CD4-positive, alpha-beta T cell treated with Interleukin-21 for 1 hour (primary cell): Measurements from ENCODE around the gene CPLX3.
A peak's percentile ranks its signal among the peaks of the same experiment; 100 is the strongest.

ENCODE experiments used
- DNase-seq: peaks from one replicate; pipeline ENCODE4 v3.0.0-alpha.2; 2020

CPLX3 gene

GRCh38 chr15:74830868-74831267 lies 4.4 kb downstream of the CPLX3 start:
- no peak for DNase-seq

- no peak for DNase-seq
Measured at GRCh38 chr15:74831813-74832495, 5.5 kb downstream of the CPLX3 start.

GRCh38 chr15:74832826-74833225 lies 6.4 kb downstream of the CPLX3 start:
- no peak for DNase-seq

DNA sequence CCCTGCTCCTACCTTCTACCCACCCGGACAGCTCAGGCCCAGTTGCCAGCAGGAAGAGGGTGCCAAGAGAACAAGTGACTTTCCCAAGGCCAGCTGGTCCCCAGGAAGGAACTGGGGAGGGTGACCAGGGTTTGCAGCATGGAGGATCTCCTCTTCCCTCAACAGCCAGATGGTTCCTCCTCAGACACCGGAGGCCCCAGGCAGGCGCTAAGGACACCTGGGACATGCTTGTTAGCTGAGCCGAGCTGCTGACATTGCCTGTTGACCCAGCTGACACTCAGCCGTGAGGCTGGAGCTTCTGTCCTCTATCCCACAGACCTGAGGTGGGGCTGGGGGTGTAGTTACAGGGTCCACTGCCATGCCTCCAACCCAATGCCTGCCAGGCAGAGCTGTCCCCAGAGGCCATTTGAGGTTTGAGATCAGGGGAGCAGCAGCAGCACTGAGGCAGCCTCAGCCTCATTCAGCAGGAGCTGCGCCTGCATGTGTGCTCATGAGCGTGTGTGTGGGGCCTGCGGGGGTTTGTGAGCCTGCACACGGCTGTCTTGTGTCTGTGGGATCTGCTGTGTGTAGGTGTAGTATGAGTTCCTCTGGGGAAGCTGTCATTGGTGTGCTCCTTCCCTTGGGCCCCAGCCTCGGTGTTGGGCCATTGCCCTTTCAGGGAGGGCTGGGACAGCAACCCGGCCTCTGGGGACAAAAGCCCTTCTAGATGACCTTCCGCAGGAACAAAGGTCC lies 7.1 kb downstream of the CPLX3 start:
- DNase-seq = no peak

DNA sequence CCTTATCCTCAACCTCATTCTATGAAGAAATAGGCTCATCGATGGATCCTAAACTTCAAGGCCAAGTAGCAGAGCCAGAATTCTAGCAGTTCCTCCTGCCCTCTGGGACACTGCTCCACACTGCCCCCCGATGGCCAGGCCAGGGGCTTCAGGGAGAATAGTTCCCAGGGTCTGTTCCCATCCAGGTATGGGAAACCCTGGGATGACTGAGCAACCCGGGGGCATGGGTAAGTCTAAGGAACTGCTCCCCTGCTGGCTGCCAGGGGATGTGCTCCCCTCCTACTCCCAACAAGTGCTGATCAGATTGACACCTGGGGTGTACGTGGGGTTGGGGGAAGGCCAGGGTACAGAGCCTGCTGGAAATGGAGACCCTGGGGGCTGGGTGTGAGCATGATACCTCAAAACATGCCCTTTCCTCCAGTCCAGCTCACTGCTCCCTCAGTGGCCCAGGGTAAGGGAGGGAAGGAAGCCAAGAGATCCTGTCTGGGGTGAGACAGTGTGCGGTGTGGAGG lies 8.9 kb downstream of the CPLX3 start:
- DNase-seq = peak; percentile 50

DNA sequence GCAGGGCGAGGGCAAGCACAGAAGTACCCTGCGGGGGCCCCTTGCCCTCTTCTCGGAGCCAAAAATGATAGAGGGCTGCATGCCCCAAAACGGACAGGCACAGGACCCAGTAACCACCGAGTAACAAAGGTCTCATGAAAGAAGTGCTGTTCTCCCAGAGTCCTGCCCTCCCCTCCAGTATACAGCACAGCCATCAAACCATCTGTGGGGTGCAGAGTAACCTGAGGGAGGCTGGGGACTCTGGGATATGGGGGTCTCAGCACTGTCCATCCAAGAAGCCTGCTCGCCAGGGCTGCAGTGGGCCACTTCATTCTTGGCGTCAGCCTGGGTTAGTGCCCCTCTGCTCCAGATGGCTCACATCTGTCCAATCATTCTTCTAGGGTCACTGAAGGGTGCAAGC lies 10.4 kb downstream of the CPLX3 start:
- no peak for DNase-seq

- no peak for DNase-seq
Measured at GRCh38 chr15:74837482-74838136, 11.2 kb downstream of the CPLX3 start.

DNA sequence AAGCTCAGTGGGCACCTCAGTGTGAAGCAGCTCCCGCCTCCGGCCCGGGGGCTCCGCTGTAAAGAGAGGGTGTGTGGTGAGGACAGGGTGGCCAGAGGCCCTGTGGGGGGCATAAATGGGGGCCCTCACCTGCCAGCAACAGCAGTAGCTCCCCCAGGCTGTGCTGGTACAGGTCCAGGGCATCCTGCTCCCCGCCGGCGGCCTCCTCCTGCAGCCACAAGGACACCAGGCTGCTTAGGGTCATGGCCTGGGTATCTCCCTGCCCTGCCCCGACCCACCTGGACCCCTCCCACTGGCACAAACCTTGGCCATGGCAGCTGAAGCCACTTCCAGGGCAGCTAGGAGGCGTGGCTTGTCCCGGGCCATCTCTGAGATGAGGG lies 11.7 kb downstream of the CPLX3 start:
- no peak for DNase-seq

DNA sequence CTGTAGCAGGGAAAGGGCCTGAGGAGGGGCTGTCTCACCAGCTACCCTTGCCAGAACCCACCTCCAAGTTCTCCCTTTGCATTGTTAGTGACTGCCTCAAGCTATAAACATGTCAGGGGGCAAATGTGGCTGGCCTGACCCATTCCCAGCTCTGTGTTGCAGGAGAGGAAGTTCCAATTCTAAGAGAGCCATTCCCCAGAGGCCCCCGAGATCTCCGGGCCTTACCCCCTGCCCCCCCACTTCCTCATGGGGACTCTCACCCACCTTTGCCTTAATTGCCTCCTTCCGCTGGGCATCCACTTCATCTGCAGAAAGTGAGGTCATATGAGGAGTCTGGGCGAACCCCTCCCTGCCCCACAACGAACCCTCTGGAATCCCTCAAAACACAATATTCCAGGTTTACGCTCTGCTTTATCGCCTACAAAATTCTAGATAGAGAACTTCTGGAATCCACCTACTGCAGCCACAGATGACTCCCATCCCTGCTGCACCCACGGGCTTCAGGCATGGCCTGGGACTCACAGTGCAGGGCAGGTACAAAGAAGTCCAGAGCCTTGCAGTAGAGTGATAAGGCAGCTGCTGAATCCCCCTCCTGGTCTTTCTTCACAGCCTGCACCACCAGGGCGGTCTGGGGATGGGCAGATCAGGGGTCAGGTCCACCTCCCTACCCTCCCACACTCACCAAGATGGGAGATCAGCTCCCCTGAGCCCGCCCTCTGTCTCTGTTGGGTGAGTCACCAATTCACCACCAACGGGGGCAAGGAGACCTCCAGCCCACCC lies 12.5 kb downstream of the CPLX3 start:
- DNase-seq = no peak

DNA sequence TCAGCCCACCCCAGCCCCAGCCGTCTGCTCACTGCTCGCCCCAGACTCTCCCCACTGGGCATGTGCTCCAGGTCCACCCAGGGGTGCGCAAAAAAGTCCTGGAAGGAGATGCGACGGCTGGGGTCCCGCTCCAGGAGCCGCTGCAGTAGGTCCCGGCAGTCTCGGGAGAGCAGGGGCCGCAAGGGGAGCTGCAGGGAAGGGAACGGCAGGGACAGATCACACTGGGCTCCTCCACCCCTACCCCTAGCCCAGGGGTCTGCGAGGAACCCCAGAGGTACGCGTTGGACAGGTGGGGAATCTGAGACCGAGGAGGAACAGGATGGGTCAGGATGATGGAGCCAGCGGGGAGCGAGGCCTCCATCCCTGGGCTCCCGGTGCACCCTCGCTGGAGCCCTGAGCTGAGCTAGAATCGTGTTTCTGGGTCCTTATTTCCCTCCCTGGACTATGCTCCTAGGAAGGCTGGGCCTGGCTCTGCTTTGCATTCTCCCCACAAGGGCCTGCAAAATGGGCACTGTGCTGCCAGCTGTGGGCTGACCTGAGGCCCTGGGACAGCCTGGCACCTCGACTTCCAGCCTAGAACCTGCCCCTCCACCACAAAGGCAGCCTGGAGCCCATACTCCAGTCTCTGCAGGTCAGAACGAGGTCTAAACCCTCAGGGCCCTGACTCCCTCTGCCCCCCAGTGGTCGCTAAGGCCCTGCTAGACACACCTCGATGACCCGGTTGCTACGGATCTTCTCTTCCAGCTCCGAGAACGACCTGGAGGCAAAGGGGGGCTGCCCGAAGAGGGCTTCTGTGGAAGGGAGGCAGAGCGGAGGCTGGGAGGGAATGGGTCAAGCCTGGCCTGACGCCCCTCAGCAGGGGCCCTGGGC lies 13.3 kb downstream of the CPLX3 start:
- DNase-seq = no peak

- DNase-seq = no peak
Measured at GRCh38 chr15:74840851-74841775, 14.7 kb downstream of the CPLX3 start.

DNA sequence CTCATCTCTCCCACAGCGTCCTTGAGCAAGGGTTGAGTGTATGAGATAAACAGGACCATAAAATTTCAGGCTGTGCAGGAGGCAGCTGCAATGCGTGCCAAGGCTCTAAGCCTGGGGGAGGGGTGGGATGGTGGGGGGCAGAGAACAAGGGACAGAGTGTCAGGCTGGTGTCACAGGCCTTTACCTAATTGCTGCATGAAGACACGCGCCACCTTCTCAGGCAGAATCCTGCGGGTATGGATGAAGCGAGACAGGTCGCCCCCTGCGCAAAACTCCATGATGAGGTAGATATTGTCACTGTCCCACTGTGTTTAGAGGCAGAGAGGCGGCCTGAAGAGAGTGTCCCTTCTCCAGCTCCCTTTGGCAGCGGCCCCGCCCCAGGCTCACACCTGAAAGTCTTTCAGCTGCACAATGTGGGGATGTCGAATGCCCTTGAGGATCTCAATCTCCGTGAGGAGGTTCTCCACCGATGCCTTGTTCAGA lies 15.5 kb downstream of the CPLX3 start:
- no peak for DNase-seq

GRCh38 chr15:74842581-74843444 lies 16.4 kb downstream of the CPLX3 start, which contains the start of gene ULK3:
Gene ULK3, minus strand, starts transcription at chr15:74843156. Its CDS starts 51 bp downstream, at chr15:74843105.
- peak; percentile 92 for DNase-seq

DNA sequence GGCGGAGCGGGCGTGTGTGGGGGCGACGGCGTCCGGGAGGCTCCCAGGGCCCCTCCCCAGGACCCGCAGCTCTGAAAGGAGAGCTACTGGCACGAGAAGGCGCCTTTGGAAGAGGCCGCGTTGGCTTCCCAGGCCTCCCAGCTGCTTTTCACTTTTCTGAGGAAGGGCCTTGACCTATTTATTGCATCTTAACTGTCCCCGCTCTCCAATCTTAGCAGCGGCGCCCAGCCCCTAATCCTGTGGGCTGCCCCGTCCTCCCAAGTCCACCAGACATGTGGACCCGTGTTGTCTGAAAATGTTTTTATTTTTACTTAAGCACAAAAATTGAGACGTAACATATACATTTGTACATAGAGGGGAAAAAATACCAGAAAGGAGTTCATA lies 17.0 kb downstream of the CPLX3 start:
- no peak for DNase-seq

GRCh38 chr15:74843891-74844299 lies 17.5 kb downstream of the CPLX3 start:
- DNase-seq = no peak

GRCh38 chr15:74844319-74845207 lies 18.1 kb downstream of the CPLX3 start:
- no peak for DNase-seq

DNA sequence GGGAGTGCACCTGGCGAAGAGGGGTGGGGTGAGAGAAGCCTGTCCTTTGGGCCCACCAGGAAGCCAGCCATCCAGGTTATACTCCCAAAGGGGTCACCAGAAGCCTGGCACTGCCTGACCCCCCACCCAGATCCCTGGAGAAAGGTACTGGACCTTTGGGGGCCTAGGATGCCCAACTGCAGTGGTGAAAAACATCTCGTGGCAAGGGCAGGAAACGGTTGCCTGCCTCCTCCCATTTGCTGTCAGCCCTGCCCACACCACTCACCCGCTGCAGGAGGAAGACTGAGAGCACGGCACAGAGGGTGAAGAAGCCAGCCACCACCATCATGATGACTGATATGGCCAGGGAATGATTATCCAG lies 18.8 kb downstream of the CPLX3 start:
- peak; percentile 60 for DNase-seq

- peak; percentile 39 for DNase-seq
Measured at GRCh38 chr15:74845581-74845980, 19.2 kb downstream of the CPLX3 start.

- no peak for DNase-seq
Measured at GRCh38 chr15:74847432-74847831, 21.0 kb downstream of the CPLX3 start.
